Nephron (organoid): Measurements from ENCODE around the gene TRUB1.

Experiments
- H3K27ac Mint-ChIP-seq, 3 experiments: 2 replicates each; pipeline ENCODE4 v1.8.0; 2020; ENCODE audit warnings: mixed read lengths in 3 of 3, mild to moderate bottlenecking in 2 of 3, moderate library complexity in 1 of 3
- H3K27me3 Mint-ChIP-seq: 2 replicates; pipeline ENCODE4 v1.8.0; 2021; ENCODE audit warnings: low read depth, mild to moderate bottlenecking, moderate library complexity, mixed read lengths
- H3K36me3 Mint-ChIP-seq: 2 replicates; pipeline ENCODE4 v1.8.0; 2020; ENCODE audit warnings: low read depth, mixed read lengths
- H3K4me1 Mint-ChIP-seq: 2 replicates; pipeline ENCODE4 v1.8.0; 2020; ENCODE audit warnings: mixed read lengths
- H3K4me3 Mint-ChIP-seq, 3 experiments: 2 replicates each; pipeline ENCODE4 v1.8.0; 2020; ENCODE audit warnings: mild to moderate bottlenecking in 3 of 3, mixed read lengths in 3 of 3, moderate library complexity in 2 of 3
- H3K9me3 Mint-ChIP-seq: 2 replicates; pipeline ENCODE4 v1.8.0; 2020; ENCODE audit warnings: mixed read lengths
- TF ChIP-seq, protein P1 (sequence below), 3 experiments: fragments of 200-600 bp; sonication (generic); IDR thresholded peaks; one replicate each; pipeline ENCODE4 v1.5.0; 2021; ENCODE audit warnings: antibody characterized with exemption in 3 of 3; ENCODE audit not compliant: unreplicated experiment in 3 of 3

TRUB1 gene

DNA sequence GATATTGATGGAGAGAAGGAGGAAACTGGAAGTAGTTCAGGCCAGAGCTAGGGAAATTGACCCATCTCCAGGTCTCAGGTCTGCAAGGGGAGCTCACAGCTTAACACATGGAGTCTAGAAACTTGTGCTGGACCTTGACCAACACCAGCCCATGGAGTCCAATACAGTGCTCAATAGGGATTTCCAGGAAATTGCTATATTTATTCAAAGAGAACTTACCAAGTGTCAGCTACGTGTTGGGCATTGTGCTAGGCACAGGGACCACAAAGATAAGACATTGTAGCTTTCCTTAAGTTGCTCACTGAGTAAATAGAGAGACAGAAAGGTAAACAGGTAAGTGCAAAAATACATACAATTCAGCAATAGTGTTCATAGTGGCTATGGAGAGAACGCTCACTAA, 82.5 kb downstream of the TRUB1 start:
- Mint-ChIP-seq H3K9me3 (no peaks in the 10 kb centered on the region), H3K4me1 (peaks cover 23% of the 10 kb centered on the region), H3K27ac (no peak overlapping the region), H3K27me3 (peaks cover 7% of the 10 kb centered on the region), H3K36me3 (no peaks in the 10 kb centered on the region), H3K4me3 (no peak overlapping the region)
- TF ChIP-seq, protein P1, sequence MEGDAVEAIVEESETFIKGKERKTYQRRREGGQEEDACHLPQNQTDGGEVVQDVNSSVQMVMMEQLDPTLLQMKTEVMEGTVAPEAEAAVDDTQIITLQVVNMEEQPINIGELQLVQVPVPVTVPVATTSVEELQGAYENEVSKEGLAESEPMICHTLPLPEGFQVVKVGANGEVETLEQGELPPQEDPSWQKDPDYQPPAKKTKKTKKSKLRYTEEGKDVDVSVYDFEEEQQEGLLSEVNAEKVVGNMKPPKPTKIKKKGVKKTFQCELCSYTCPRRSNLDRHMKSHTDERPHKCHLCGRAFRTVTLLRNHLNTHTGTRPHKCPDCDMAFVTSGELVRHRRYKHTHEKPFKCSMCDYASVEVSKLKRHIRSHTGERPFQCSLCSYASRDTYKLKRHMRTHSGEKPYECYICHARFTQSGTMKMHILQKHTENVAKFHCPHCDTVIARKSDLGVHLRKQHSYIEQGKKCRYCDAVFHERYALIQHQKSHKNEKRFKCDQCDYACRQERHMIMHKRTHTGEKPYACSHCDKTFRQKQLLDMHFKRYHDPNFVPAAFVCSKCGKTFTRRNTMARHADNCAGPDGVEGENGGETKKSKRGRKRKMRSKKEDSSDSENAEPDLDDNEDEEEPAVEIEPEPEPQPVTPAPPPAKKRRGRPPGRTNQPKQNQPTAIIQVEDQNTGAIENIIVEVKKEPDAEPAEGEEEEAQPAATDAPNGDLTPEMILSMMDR (IDR thresholded peaks at IDR 0.05; ENCODE audit: unreplicated experiment in 3 of 3), result no peak

DNA sequence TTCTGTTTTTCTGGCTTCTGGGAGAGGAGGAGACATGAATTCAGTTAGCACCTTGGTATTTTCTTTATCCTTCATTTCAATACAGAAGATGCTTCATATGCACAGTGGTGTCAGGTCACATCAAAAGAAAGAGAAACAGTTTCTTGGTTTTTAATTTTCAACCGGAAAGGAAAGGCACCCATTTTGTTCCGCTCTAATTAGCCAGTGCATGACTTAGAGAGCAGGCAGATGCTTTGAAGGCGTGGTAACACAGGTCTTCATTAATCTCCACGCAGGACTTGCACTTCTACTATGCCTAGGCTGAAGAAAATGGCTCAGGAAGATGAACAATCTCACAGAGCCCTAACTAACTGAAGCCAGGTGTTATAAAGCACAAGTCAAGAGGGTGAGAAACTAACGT, 84.7 kb downstream of the TRUB1 start:
- Mint-ChIP-seq H3K9me3 (no peaks in the 10 kb centered on the region), H3K4me3 (no peak overlapping the region), H3K27ac (no peak overlapping the region), H3K4me1 (peaks cover 32% of the 10 kb centered on the region), H3K36me3 (no peaks in the 10 kb centered on the region), H3K27me3 (peaks cover 12% of the 10 kb centered on the region)
- TF ChIP-seq, protein P1 (IDR thresholded peaks at IDR 0.05; ENCODE audit: unreplicated experiment in 3 of 3), result no peak

- Mint-ChIP-seq H3K27ac (peak overlapping the region in 2 of 3 experiments; percentile 2 to 75), H3K36me3 (no peaks in the 10 kb centered on the region), H3K9me3 (no peaks in the 10 kb centered on the region), H3K4me3 (no peak overlapping the region), H3K27me3 (peaks cover 12% of the 10 kb centered on the region), H3K4me1 (peaks cover 32% of the 10 kb centered on the region)
- TF ChIP-seq, protein P1 (IDR thresholded peaks at IDR 0.05; ENCODE audit: unreplicated experiment in 3 of 3), result no peak
These were observed 85.7 kb downstream of the TRUB1 start for GRCh38 chr10:115023715-115024114.

GRCh38 chr10:115024371-115024770, 86.4 kb downstream of the TRUB1 start:
- Mint-ChIP-seq H3K9me3 (no peaks in the 10 kb centered on the region), H3K27ac (peak overlapping the region; percentile 2 to 75 (median 43)), H3K27me3 (peaks cover 6% of the 10 kb centered on the region), H3K4me1 (peaks cover 32% of the 10 kb centered on the region), H3K4me3 (peak overlapping the region in 2 of 3 experiments; percentile 16 to 30), H3K36me3 (no peaks in the 10 kb centered on the region)
- TF ChIP-seq, protein P1 (IDR thresholded peaks at IDR 0.05; ENCODE audit: unreplicated experiment in 3 of 3), result no peak

GRCh38 chr10:115026056-115026745, 88.2 kb downstream of the TRUB1 start:
- TF ChIP-seq, protein P1 (IDR thresholded peaks at IDR 0.05; ENCODE audit: unreplicated experiment in 3 of 3), result no peak
- H3K9me3 Mint-ChIP-seq, result no peaks in the 10 kb centered on the region
- peak overlapping the region in 2 of 3 experiments; percentile 22 to 24 for H3K4me3 Mint-ChIP-seq
- peak overlapping the region; percentile 14 to 18 (median 17) for H3K27ac Mint-ChIP-seq
- H3K27me3 Mint-ChIP-seq, result peaks cover 4% of the 10 kb centered on the region
- no peaks in the 10 kb centered on the region for H3K36me3 Mint-ChIP-seq
- peaks cover 41% of the 10 kb centered on the region for H3K4me1 Mint-ChIP-seq

DNA sequence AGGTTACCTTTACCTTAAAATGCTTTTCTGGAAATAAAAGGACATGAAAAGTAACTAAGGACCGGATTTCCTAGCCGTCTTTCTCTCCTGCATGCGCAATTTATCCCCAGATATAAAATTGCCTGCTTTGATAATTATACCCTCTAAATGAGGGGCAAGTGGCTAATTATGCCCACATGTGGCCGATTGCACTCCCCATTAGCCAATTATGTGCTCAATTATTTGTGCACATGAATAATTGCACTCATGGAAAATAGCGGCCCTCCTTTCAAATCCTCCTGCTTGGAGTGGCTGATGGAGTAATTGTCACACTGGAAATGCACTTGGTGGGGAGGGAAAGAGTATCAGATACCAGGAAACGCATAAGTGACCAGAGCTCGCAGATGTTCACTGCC, 88.7 kb downstream of the TRUB1 start:
- no peaks in the 10 kb centered on the region for H3K36me3 Mint-ChIP-seq
- H3K27me3 Mint-ChIP-seq, result peaks cover 4% of the 10 kb centered on the region
- no peak overlapping the region for H3K27ac Mint-ChIP-seq
- H3K4me1 Mint-ChIP-seq, result peaks cover 41% of the 10 kb centered on the region
- H3K9me3 Mint-ChIP-seq, result no peaks in the 10 kb centered on the region
- no peak overlapping the region for H3K4me3 Mint-ChIP-seq
- TF ChIP-seq, protein P1 (IDR thresholded peaks at IDR 0.05; ENCODE audit: unreplicated experiment in 3 of 3), result no peak
